HG02759 (cell line): ENCODE measurements around the gene AGBL1.
"Not testable (repeated sequence)": the region's sequence is repeated elsewhere in the genome, so short reads cannot be mapped to it uniquely, and the experiment has no call there.

Source experiments
- ATAC-seq: cut with Tn5 transposase; IDR thresholded peaks from one replicate; pipeline ENCODE4 v1.9.1; 2021; ENCODE audit warnings: mild to moderate bottlenecking, moderate library complexity; ENCODE audit not compliant: unreplicated experiment

The AGBL1 gene

DNA sequence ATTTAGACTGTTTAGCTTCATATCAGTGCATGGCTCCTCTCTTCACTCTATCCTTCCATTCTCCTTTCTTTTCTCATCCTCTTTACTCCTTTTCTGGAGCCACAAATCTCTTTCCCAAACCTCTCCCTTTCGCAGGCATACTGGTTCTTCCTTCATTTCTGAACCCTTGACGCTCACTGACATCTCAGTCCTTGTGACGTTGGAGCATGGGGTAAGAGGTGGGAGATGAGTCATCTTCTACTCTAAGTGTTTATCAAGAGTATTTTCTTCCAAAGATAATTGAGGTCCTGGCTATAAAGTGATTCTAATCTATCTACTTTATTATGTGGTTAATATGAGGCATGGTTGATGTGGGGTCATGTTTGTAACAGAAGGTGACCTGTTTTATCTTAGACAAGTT, 414.2 kb downstream of the AGBL1 start:
- no peak for ATAC-seq

DNA sequence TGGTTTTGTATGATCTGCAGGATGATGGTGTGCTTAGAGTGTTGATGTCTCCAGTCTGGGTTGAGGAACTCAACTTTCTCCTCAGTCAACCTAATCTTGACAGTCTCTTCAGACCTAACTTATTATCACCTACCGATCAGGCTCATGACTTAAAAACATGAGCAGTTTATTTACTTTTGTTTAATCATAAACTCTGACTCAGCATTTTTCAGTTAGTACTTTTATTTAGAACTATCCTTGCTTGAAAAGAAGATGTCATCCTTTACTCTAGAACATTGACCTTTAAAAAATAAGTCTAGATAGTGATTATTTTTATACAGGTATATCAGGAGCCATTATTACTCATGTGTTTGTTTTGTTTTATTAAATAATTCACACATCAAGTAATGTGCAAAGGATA, 414.8 kb downstream of the AGBL1 start:
- ATAC-seq: no peak

DNA sequence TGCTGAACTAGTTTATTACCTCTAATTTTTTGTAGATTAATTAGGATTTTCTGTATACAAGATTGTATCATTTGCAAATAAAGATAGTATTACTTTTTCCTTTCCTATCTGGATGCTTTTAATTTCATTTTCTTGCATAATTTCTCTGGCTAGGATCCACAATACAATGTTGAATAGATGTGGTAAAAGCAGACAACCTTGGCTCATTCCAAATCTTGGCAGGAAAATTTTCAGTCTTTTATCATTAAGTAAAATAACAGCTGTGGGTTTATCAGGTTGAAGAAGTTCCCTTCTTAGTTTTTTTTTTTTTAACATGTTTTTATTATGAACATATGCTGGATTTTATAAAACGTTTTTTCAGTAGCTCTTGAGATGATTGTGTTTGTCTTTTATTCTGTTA, 422.6 kb downstream of the AGBL1 start:
- no peak for ATAC-seq

DNA sequence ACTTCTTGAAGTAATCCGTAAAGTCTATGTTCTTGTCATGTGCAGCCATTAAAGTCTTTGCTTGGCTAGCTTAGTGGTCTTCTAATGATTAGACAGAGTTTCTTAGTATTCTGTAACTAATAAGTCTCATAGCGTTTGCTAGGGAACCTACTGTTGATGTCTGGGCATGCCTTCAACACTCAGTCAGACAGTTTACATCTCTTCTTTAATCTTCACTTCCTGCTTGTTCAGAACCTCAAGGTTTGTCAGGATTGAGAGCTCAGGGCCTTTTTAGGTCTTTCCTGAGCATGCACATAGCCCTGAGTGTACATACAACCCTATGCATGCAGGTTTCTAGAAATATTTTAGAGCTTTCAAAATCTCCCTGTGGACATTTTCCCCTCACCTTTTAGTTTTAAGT, 426.3 kb downstream of the AGBL1 start:
- no peak for ATAC-seq

DNA sequence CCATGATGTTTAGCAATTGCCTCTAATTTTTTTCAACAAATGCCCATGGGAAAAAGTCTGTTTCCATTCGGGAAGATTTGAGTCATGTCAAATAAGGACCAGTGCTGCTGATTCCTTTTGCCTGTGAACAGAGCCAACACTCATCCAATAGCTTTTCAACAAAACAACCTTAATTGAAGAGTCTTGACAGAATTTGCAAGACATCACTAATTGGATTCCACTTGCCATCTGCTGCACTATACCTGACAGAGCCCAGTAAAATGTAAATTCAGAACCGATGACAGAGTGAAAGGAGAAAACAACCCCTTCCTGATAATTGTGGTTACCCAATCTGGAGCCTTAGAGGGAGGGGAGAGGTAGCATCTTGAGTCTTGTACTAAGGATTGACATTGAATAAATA, 426.7 kb downstream of the AGBL1 start:
- ATAC-seq: no peak

DNA sequence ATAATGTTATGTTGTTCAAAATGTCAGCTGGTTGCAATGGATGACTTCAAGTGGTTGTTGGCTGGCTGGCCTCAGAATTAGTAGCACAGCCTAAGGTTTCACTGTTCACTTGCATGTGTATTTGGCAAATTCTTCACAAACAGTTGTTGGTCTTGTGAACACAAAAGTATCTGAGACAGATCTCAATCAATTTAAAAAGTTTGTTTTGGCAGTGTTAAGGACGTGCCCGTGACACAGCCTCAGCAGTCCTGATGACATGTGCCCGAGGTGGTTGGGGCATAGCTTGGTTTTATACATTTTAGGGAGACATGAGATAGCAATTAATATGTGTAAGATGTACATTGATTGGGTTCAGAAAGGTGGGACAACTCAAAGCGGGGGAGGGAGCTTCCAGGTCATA, 436.0 kb downstream of the AGBL1 start:
- ATAC-seq: no peak

DNA sequence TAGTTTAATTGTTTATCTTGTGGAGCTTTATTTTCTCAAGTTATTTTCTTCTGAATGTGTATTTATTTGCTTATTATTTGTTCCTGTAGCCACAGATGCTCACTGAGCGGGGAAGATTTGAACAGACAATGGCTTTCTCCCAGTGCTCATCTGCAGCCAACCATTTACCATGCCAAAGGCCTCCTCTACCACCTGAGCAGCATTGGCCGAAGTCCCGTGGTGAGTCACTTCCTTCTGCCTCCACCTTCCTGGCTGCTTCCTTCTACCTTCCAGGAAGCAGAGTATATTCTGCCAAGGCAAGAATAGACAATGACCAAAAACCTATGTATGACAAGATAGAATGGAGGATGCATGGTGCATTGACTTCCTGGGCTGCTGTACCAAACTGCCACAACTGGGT, 443.1 kb downstream of the AGBL1 start:
- no peak for ATAC-seq

DNA sequence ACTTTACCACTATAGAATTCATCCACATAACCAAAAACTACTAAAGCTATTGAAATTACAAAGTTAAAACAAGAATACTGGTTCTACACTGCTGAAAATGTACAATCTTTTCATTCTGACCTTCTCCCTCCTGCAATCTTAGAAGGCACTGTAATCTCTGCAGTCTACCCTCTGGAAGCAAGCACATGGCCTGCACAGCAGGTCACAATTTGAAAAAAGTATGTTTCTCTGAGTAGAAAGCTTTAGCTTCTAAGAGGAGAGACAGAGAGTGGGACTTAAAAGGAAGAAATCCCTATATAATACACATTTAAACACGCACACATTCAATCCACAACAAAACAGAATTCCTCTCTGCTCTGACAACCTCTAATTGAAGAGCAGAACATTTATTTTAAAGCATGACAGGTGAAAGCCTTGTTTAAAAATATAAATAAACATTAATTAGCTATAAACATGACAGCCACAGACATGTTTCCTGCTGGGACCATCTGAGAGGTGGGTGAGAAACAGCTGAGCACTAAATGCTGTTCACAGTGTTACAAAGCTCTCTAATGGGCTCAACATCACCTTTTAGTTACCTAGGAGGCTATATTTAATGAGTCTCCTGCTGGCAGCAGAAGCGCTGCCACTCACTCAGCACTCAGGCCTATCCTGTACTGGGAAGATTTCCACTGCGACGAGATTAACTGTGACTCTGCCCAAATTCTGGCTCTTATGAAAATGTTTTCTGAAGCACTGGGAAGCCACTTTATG, 447.4 kb downstream of the AGBL1 start:
- no peak for ATAC-seq

DNA sequence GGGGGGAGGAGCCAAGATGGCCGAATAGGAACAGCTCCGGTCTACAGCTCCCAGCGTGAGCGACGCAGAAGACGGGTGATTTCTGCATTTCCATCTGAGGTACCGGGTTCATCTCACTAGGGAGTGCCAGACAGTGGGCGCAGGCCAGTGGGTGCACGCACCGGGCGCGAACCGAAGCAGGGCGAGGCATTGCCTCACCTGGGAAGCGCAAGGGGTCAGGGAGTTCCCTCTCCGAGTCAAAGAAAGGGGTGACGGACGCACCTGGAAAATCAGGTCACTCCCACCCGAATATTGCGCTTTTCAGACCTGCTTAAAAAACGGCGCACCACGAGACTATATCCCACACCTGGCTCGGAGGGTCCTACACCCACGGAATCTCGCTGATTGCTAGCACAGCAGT, 448.4 kb downstream of the AGBL1 start:
- ATAC-seq: not testable (repeated sequence)

DNA sequence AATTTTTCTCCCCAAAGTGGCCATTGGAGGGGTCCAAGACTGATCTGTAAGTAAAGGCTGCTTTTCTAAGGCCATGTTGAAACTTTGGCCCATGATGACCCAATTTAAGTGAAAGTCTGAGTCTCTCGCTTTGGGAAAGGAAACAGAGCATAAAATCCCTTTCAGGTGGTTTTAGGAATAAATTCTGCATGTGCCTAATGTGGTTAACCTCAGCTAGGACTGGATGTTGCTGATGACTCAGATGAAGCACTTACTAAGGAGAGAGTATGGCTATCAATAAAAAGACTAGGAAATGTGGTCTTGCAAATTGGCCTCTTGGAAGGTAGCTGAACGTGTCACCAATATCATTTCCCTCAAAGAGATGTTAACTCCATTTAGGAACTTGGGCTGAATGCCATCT, 458.5 kb downstream of the AGBL1 start:
- no peak for ATAC-seq

DNA sequence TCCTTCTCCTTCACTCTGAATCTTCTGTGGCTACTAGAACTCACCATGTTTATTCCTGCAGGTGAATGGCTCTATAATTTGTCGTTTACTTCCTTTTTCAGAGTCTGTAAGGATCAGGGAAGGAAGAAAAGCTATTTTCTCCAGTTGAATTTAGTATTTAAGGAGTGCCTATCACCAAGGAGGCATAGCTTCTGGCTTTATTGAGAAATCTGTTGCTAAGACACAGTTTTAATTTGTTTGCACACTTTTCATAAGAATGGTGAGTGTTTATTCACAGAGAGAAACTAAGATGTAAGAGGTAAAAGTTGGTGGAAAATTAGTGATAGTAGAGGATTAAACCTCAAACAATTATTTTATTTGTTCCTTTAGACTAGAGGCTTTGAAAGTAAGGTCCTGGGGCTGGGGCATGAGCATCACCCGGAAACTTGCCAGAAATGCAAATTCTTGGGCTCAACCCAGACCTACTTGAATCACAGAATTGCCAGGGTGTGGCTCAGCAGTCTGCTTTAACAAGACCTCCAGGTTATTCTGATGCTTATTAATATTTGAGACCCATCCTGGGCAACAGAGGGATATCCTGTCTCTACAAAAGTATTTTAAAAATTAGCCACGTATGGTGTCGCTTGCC, 461.3 kb downstream of the AGBL1 start:
- no peak for ATAC-seq

DNA sequence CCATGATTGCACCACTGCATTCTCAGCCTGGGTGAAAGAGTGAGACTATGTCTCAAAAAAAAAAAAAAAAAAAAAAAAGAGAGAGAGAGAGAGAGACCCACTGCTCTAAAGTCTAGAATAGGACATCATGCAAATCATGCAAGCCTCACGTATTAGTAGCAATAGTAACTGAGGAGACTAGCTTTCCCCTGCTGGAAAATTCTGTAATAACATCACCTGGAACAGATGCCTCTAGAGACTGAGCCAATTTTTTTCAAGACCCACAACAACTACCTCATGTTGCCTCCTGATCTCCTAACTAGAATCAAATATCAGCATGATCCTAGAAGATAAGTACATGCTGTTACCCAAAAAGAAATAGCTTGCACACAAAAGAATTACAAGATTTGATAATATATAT, 461.9 kb downstream of the AGBL1 start:
- no peak for ATAC-seq

DNA sequence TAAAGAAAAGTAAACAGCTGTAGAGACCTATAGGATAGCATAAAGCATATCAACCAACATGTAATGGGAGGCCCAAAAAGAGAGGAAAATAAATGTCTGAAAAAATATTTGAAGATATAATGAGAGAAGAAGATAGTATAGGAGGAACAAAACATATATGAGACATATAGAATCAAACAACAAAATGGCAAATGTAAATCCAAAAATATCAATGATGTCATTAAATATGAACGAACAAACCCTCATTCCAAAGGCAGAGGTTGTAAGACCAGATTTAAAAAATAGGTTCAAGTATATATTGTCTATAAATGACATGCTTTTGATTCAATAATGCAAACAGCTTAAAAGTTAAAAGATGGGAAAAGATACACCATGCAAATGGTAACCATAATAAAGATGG, 470.4 kb downstream of the AGBL1 start:
- no peak for ATAC-seq

DNA sequence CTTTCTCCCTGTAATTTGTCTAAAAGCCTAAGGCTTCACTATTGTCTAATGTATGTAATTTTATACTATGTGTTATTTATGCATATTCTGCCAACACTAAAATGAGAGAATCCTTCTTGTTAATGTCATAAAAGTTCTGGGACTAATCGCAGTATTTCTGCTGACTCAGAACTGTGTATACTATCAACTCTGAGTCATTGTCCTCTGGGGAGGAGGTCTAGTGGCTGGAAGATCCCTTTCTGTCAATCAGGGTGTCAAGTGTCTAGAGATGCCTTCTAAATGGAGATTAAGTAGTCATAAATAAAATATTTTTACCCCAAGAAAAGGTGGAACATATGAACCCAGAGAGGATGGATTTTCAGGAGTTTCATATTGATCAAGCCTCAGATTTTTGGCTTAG, 473.4 kb downstream of the AGBL1 start:
- ATAC-seq: no peak

DNA sequence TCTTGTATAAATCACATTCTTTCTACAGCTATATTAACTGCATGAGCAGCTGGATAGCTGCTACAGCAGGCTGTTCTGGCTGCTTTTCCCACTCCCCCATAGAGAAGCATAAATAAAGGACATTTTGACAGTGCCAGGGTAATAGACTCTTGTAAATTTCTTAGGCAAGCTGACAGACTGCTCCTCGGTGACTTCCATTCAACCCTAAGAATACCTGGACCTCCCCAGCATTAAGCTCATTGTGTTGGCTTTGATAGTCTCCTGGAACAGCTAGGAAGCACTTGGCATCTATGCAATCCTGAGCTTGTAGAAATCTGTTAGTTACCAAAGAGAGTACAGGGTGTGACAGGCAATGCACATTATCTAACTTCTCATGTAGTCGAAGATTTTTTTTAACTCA, 475.4 kb downstream of the AGBL1 start:
- ATAC-seq: no peak

DNA sequence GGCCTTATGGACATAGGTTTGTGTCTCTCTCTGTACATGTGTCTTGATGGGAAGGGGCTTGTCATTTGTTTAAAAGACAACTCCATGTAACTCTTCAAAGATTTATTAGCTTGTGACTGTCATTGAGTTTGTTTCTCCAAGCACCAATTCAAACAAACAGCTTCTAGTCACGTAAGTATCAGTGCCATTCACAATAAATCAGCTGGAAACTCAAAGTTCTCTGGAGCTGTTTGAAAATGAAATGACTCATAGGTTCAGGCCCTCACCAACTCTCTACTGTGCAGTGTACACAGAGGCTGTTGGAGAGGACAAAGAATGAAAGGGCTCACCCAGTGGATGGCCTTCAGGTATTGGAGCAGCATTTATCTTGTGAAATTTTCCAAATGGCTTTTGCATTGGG, 476.3 kb downstream of the AGBL1 start:
- ATAC-seq: no peak

DNA sequence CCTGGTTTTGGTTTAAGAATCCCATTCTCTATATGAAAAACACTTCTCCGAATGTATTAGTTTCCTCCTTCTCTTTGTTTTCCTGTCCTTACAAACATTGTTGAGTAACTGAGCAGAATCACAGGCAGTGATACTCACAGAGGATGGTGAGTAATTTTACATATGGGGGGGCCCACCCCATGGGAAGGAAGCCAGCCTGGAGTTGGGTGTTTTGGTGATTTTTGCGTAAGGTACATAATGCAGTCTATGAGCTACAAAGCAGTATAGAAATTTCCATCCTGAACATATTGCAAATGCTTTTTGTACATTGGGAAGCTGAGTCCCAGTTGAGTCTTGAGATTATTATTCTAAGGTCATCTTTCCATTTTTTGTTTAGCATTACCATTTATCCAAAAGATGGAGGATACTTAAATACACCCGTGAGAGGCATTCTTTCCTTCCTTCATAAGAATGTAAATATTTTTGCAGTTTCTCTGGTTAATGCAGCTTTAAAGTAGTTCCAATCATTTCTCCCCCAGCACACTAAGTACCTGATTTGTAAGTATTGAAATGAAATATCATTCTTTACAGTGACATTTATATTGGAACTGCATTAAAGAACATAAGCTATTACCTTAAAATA, 476.8 kb downstream of the AGBL1 start:
- no peak for ATAC-seq

DNA sequence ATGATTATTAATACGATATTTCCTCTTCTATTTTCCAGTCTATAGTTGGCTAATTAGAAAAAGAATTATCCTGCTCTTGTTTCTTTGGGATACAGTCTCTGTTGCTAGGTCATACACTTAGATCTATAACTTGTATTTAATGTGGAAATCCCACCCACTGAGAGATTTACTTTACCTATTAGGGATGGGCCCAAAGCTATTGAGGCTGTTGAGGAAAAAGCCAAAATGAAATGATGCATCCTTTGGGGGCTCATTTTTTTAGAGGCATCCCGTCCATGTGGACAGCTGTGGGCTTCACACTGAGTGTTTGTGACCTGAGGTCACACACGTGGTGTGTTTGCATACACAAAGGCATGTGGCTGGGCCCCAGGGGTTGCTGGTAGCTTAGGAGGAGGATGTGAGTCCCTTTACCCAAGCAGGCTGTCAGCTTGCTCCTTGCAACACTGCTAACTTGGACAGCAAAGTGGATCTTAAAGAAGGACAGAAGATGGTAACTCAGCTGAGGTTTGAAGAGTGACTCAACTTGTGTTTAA, 477.4 kb downstream of the AGBL1 start:
- ATAC-seq: no peak

DNA sequence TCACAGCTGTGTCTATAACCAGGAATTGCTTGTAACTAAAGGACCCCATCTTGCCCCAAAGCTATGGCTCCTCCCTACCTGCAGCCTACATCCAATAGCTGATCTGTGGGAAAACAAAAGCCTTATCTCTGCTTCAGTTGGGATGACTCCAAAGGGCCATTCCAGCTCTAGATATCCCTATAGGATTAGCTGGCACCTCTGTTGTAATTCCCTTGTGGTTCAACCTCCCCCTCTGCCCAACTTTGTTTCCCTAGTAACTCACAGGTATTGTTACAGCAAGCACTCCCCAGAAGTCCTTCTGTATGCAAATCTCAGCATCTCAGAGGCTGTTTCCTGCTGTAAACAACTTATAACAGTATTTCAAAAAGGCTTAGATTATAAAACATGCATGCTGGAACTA, 478.6 kb downstream of the AGBL1 start:
- ATAC-seq: no peak

DNA sequence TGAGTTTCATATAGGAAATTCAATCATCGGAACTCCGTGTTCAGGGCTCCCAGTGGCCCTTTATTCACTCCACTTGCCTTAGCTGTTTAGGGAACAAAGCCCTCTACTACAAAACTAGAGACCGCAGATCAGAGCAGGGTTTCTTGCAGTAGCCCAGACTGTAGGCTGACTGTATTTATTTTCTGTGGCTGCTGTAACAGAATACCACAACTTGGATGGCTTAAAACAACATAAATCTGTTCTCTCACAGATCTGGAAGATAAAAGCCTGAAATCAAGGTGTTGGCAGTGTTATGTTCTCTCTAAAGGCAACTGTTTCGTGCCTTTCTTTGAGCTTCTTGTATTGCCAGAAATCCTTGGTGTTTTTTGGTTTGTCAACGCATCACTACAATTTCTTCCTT, 479.0 kb downstream of the AGBL1 start:
- ATAC-seq: no peak

DNA sequence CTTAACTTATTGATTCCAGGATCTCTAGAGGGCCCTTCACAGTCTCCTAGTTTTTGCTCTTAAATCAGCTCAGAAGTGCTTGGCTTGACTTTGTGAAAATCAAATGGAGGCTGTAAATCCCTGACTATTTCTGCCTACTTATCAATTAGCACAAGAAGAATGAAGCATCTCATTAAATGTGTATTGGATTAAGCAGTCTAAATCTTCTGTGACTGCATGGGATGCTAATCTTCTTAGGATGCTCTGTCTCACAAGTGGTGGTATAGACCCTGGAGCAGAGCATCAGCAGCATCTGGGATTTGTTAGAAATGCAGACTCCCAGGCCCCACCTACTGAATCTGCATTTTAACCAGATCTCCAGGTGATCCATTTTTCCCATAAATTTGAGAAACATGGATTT, 488.7 kb downstream of the AGBL1 start:
- no peak for ATAC-seq

DNA sequence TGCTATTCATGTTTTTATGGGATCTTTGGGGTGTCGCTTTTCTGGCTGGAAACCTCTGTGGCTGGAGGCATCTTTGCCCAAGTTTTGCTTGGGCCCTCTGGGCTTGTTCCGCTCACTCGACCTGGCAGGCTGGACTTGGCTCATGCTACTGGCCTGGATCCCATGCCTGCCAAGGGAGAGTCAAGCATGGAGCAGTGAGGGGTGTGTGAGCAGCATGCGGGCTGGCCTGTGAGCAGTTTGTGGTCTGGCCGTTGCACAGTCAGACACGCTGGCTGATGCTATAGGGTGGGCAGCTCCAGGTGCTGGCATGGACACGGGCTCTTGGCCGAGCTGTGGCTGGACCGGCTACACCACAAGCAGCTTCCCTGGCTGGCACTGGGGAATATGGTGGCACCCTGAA, 491.1 kb downstream of the AGBL1 start:
- no peak for ATAC-seq
